ENCODE data around the gene ICA1L. TPM values are rescaled to one million over a fixed set of nuclear protein-coding genes. Genes with fewer than 3 reads are reported as not detected.

Gene ICA1L
- total RNA-seq, 4 donors from 2014 or later = 12.1 to 35.7 (median 17.5) TPM

DNA sequence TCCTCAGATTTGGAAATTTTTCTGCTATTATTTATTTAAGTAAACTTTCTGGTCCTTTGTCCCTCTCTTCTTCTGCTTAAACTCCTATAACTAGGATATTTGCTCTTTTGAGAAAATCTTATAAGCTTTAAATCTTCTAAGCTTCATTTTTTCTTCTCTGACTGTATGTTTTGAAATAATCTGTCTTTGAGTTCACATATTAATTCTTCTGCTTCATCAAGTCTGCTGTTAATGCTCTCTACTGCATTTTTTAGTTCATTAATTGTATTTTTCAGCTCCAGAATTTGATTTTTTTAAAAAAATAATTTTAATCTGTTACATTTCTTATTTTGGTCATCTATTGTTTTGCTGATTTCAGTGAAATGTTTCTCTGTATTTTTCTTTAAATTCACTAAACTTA, 28.9 kb downstream of the ICA1L start:
- Histone ChIP-seq H3K9me3 (no peaks in the 10 kb centered on the region), H3K4me1 (no peaks in the 10 kb centered on the region), H3K36me3 (no peaks in the 10 kb centered on the region), H3K27me3 (no peaks in the 10 kb centered on the region), H3K4me3 (replicated peaks in 1 of 3) (no peak overlapping the region), H3K27ac (no peak overlapping the region)
- TF ChIP-seq, protein P1, sequence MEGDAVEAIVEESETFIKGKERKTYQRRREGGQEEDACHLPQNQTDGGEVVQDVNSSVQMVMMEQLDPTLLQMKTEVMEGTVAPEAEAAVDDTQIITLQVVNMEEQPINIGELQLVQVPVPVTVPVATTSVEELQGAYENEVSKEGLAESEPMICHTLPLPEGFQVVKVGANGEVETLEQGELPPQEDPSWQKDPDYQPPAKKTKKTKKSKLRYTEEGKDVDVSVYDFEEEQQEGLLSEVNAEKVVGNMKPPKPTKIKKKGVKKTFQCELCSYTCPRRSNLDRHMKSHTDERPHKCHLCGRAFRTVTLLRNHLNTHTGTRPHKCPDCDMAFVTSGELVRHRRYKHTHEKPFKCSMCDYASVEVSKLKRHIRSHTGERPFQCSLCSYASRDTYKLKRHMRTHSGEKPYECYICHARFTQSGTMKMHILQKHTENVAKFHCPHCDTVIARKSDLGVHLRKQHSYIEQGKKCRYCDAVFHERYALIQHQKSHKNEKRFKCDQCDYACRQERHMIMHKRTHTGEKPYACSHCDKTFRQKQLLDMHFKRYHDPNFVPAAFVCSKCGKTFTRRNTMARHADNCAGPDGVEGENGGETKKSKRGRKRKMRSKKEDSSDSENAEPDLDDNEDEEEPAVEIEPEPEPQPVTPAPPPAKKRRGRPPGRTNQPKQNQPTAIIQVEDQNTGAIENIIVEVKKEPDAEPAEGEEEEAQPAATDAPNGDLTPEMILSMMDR (IDR thresholded peaks at IDR 0.05) = no peak
- TF ChIP-seq POLR2A (IDR thresholded peaks at IDR 0.05) = no peak
- DNase-seq = no peak
- intact Hi-C loops (cut with DNase I) = no loop called here

DNA sequence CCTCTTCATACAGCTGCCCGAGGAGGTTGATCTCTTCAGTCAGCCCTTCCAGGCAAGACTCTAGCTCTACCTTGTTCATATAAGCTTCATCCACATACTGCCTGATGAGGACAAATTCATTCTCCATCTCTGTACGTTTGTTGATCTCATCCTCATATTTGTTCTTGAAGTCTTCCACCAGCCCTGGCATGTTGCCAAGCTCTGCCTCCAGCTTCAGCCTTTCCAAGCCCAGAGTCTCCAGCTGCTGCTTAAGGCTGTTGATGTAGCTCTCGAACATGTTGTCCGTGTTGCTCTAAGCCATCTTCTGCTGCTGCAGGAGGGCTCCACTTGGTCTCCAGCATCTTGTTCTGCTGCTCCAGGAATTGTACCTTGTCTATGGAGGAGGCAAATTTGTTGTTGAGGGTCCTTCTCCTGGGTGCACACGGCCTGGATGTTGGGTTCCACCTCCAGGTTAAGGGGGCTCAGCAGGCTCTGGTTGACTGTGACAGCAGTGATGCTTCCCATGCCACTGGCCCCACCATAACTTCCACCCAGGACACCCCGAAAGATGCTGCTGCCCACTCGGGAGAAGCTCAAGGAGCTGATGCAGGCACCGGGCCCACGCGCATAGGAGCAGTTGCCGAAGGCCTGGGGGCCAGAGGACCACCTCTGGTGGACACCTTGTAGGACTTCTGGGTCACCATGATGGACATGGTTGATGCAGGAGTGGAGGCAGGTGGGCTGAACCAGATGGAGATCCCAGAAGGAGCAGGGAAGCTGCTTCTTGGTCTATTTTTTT, 30.3 kb downstream of the ICA1L start:
- intact Hi-C loops (cut with DNase I) = no loop called here
- 91 to 94% methylated on average over 11 of the region's 11 CpGs for WGBS, 2 donors
- TF ChIP-seq, protein P1 (IDR thresholded peaks at IDR 0.05) = no peak
- TF ChIP-seq POLR2A (IDR thresholded peaks at IDR 0.05) = no peak
- Histone ChIP-seq H3K9me3 (no peaks in the 10 kb centered on the region), H3K4me1 (no peaks in the 10 kb centered on the region), H3K27ac (no peak overlapping the region), H3K4me3 (replicated peaks in 1 of 3) (no peak overlapping the region), H3K36me3 (no peaks in the 10 kb centered on the region), H3K27me3 (no peaks in the 10 kb centered on the region)
- DNase-seq = peak; percentile 6 to 7

DNA sequence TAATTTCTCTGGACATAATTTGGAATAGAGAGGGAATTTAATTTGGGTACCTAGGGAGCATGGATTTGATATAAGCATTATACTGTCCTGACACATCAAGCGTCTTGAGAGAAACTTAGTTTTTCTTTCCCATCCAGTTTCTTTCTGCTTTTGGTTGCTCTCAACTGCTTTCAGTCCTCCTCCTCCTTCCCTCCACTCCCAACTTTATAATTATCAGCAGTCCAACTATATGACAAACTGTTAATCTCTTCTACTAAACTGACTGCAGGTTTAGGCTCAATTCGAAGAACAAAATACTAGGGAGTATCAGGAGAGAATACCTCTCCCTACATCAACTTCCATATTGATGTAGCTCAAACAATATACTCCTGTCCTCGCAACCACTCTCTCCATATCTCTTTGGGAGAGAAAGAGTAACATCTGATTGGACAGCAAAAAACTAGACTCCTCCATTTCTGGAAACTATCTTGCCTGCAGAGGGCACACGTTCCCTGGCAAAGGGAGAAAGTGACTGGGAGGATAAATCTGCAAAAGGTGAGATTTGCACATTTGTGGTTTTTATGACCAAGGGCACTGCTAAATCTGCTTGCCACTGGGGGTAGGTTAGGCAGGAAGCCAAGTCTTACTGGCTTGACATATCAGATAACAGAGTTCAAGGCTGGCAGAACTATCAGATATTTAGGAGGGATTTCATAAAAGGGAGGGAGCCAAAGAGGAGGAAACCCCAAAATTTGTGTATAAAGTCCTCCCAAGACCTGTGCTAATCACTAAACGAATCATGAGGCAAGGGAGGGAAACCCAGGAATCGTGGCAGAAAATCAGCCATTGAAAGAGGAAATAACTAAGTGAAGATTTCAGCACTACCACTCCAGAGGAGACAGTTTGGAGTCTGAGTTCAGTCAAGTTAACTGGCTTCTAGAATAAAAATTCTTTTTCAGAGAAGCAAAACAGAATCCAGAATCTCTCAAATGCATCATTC, 40.0 kb downstream of the ICA1L start:
- H3K4me3 ChIP-seq (replicated peaks in 1 of 3) = no peak overlapping the region
- 37 to 41% methylated on average over 6 of the region's 6 CpGs for WGBS, 2 donors
- intact Hi-C loops (cut with DNase I) = no loop called here
- no peak overlapping the region for H3K27ac ChIP-seq
- no peak for TF ChIP-seq POLR2A (IDR thresholded peaks at IDR 0.05)
- TF ChIP-seq, protein P1 (IDR thresholded peaks at IDR 0.05) = peak in 4 of 6 experiments; percentile 33 to 67 (median 54)
- no peaks in the 10 kb centered on the region for H3K4me1 ChIP-seq
- no peaks in the 10 kb centered on the region for H3K36me3 ChIP-seq
- peak; percentile 41 to 55 for DNase-seq
- no peaks in the 10 kb centered on the region for H3K27me3 ChIP-seq
- no peaks in the 10 kb centered on the region for H3K9me3 ChIP-seq

DNA sequence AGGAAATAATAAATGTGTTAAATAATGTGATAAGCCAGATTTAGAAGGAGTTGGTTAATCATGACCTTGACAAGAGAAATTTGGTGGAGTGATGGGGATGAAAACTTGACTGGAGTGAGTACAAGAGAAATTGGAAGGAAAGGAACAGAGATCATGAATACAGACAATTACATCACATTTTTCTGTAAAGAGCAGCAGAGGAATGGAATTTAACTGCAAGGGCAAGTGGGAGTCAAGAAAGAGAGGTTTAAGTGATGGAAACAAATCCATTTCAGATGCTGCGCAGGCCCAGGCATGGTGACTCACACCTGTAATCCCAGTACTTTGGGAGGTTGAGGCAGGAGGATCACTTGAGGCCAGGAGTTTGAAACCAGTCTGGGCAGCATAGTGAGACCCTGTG, 46.7 kb downstream of the ICA1L start:
- Histone ChIP-seq H3K27me3 (no peaks in the 10 kb centered on the region), H3K9me3 (no peaks in the 10 kb centered on the region), H3K4me1 (no peaks in the 10 kb centered on the region), H3K4me3 (replicated peaks in 1 of 3) (no peak overlapping the region), H3K36me3 (no peaks in the 10 kb centered on the region), H3K27ac (no peak overlapping the region)
- 93 to 97% methylated on average over 1 of the region's 1 CpG for WGBS, 2 donors
- intact Hi-C loops (cut with DNase I) = no loop called here
- no peak for TF ChIP-seq POLR2A (IDR thresholded peaks at IDR 0.05)
- TF ChIP-seq, protein P1 (IDR thresholded peaks at IDR 0.05) = no peak
- DNase-seq = no peak

Measured in thyroid gland (tissue), 4 donors.